Vagina (tissue), 2 donors: ENCODE data around the gene AMZ1.

Experiments
- POLR2A ChIP-seq, 2 donors: fragments of 450-650 bp; IDR thresholded peaks; one replicate each; pipeline ENCODE4 v1.6.1; 2017; ENCODE audit warnings: antibody characterized with exemption in 2 of 2, mild to moderate bottlenecking in 2 of 2, moderate library complexity in 2 of 2
- POLR2AphosphoS5 ChIP-seq, 2 donors: sonication (generic); formaldehyde crosslinking; IDR thresholded peaks; one replicate each; pipeline ENCODE4 v1.9.0; 2017; ENCODE audit warnings: antibody characterized with exemption in 2 of 2, mild to moderate bottlenecking in 2 of 2, low read depth in 1 of 2; ENCODE audit not compliant: insufficient read depth in 1 of 2
- TF ChIP-seq, protein P1 (sequence below), 3 experiments: fragments of 450-650 bp in 2 of 3; fragments of 200-600 bp in 1 of 3; sonication (generic) in 1 of 3; IDR thresholded peaks; one replicate each; pipeline ENCODE4 v1.5.1; 2017 to 2019; ENCODE audit warnings: antibody characterized with exemption in 3 of 3, mild to moderate bottlenecking in 2 of 3, moderate library complexity in 2 of 3

GRCh38 chr7:2657920-2658671 is 29.9 kb upstream of the AMZ1 start:
- TF ChIP-seq POLR2A (IDR thresholded peaks at IDR 0.05) (no peak), POLR2AphosphoS5 (IDR thresholded peaks at IDR 0.05; ENCODE audit: insufficient read depth in 1 of 2, low read depth in 1 of 2) (no peak)
- TF ChIP-seq, protein P1, sequence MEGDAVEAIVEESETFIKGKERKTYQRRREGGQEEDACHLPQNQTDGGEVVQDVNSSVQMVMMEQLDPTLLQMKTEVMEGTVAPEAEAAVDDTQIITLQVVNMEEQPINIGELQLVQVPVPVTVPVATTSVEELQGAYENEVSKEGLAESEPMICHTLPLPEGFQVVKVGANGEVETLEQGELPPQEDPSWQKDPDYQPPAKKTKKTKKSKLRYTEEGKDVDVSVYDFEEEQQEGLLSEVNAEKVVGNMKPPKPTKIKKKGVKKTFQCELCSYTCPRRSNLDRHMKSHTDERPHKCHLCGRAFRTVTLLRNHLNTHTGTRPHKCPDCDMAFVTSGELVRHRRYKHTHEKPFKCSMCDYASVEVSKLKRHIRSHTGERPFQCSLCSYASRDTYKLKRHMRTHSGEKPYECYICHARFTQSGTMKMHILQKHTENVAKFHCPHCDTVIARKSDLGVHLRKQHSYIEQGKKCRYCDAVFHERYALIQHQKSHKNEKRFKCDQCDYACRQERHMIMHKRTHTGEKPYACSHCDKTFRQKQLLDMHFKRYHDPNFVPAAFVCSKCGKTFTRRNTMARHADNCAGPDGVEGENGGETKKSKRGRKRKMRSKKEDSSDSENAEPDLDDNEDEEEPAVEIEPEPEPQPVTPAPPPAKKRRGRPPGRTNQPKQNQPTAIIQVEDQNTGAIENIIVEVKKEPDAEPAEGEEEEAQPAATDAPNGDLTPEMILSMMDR (IDR thresholded peaks at IDR 0.05) = no peak
